ENCODE data around the gene SYCP2. TPM values are rescaled to one million over a fixed set of nuclear protein-coding genes. Genes with fewer than 3 reads are reported as not detected.

SYCP2 gene
- polyA plus RNA-seq, 3 donors: 0.28 to 1.2 (median 0.30) TPM

GRCh38 chr20:59821788-59822187 lies 111.6 kb downstream of the SYCP2 start:
- Histone ChIP-seq H3K79me2 (ENCODE audit: insufficient read depth, low read length) (no peaks in the 10 kb centered on the region), H4K20me1 (ENCODE audit: insufficient read depth, low read length) (no peaks in the 10 kb centered on the region), H3K27me3 (ENCODE audit: control insufficient read depth in 2 of 2, insufficient read depth in 2 of 2, low read length in 2 of 2) (no peaks in the 10 kb centered on the region), H3K9ac (ENCODE audit: insufficient read depth, low read length, poor library complexity, severe bottlenecking) (no peak overlapping the region), H2AFZ (ENCODE audit: insufficient read depth, low read depth, low read length, poor library complexity, severe bottlenecking) (no peak overlapping the region), H3K9me3 (replicated peaks in 1 of 2; ENCODE audit: control insufficient read depth in 1 of 2, insufficient read depth in 1 of 2, low read length in 2 of 2) (no peaks in the 10 kb centered on the region), H3K4me3 (replicated peaks in 1 of 3; ENCODE audit: low read depth in 2 of 3, low read length in 3 of 3) (no peak overlapping the region), H3K27ac (ENCODE audit: low read depth in 1 of 2, low read length in 2 of 2) (no peak overlapping the region), H3K36me3 (replicated peaks in 1 of 2; ENCODE audit: control insufficient read depth in 1 of 2, insufficient read depth in 2 of 2, low read length in 2 of 2) (no peaks in the 10 kb centered on the region), H3K4me2 (replicated peaks; ENCODE audit: extremely low read depth, low read length, poor library complexity, severe bottlenecking) (no peak overlapping the region), H3K4me1 (ENCODE audit: control insufficient read depth in 1 of 2, insufficient read depth in 2 of 2, low read length in 2 of 2) (no peaks in the 10 kb centered on the region)
- no peak overlapping the region for H3K4me3 Mint-ChIP-seq
- DNase-seq: no peak
- peaks cover 1 to 4% (median 3%) of the 10 kb centered on the region in 3 donors for H3K27me3 Mint-ChIP-seq (ENCODE audit: low read depth in 3 of 3)
- H3K36me3 Mint-ChIP-seq: no peaks in the 10 kb centered on the region
- H3K27ac Mint-ChIP-seq: no peak overlapping the region
- no CpG with 5 or more reads among the region's 19 CpGs for WGBS (ENCODE audit: insufficient coverage)
- peaks cover 0 to 1% (median 0%) of the 10 kb centered on the region in 7 donors for H3K9me3 Mint-ChIP-seq
- H3K4me1 Mint-ChIP-seq: no peaks in the 10 kb centered on the region
- intact Hi-C loops (cut with micrococcal nuclease): no loop called here
- TF ChIP-seq CTCF (IDR thresholded peaks at IDR 0.05): no peak

- no peak overlapping the region for H3K4me2 ChIP-seq (replicated peaks; ENCODE audit: extremely low read depth, low read length, poor library complexity, severe bottlenecking)
- intact Hi-C loops (cut with micrococcal nuclease): no loop called here
- H3K4me1 Mint-ChIP-seq: no peaks in the 10 kb centered on the region
- peaks cover 1 to 4% (median 3%) of the 10 kb centered on the region in 3 donors for H3K27me3 Mint-ChIP-seq (ENCODE audit: low read depth in 3 of 3)
- no peaks in the 10 kb centered on the region for H3K36me3 ChIP-seq (replicated peaks in 1 of 2; ENCODE audit: control insufficient read depth in 1 of 2, insufficient read depth in 2 of 2, low read length in 2 of 2)
- no peak overlapping the region for H3K4me3 Mint-ChIP-seq
- no peaks in the 10 kb centered on the region for H3K79me2 ChIP-seq (ENCODE audit: insufficient read depth, low read length)
- H3K4me1 ChIP-seq (ENCODE audit: control insufficient read depth in 1 of 2, insufficient read depth in 2 of 2, low read length in 2 of 2): no peaks in the 10 kb centered on the region
- WGBS (ENCODE audit: insufficient coverage): 100% methylated on average over 6 of the region's 7 CpGs
- no peak overlapping the region for H3K9ac ChIP-seq (ENCODE audit: insufficient read depth, low read length, poor library complexity, severe bottlenecking)
- H3K36me3 Mint-ChIP-seq: no peaks in the 10 kb centered on the region
- no peak for TF ChIP-seq CTCF (IDR thresholded peaks at IDR 0.05)
- H3K9me3 Mint-ChIP-seq: peaks cover 0 to 1% (median 0%) of the 10 kb centered on the region in 7 donors
- H3K9me3 ChIP-seq (replicated peaks in 1 of 2; ENCODE audit: control insufficient read depth in 1 of 2, insufficient read depth in 1 of 2, low read length in 2 of 2): no peaks in the 10 kb centered on the region
- H3K27ac Mint-ChIP-seq: no peak overlapping the region
- H2AFZ ChIP-seq (ENCODE audit: insufficient read depth, low read depth, low read length, poor library complexity, severe bottlenecking): no peak overlapping the region
- no peaks in the 10 kb centered on the region for H4K20me1 ChIP-seq (ENCODE audit: insufficient read depth, low read length)
- no peaks in the 10 kb centered on the region for H3K27me3 ChIP-seq (ENCODE audit: control insufficient read depth in 2 of 2, insufficient read depth in 2 of 2, low read length in 2 of 2)
- no peak for DNase-seq
- no peak overlapping the region for H3K4me3 ChIP-seq (replicated peaks in 1 of 3; ENCODE audit: low read depth in 2 of 3, low read length in 3 of 3)
- H3K27ac ChIP-seq (ENCODE audit: low read depth in 1 of 2, low read length in 2 of 2): no peak overlapping the region
These were observed 112.2 kb downstream of the SYCP2 start for GRCh38 chr20:59821201-59821600.

Data from CD14-positive monocyte (primary cell).